HG03460 (cell line): Measurements from ENCODE around the gene MIER2.

Source experiments
- ATAC-seq: cut with Tn5 transposase; IDR thresholded peaks from one replicate; pipeline ENCODE4 v1.9.1; 2021; ENCODE audit not compliant: unreplicated experiment

The MIER2 gene

GRCh38 chr19:334296-335071, 10.1 kb downstream of the MIER2 start:
- no peak for ATAC-seq

- ATAC-seq = no peak
Observed at GRCh38 chr19:330503-330902, 14.1 kb downstream of the MIER2 start.

GRCh38 chr19:329876-330275, 14.7 kb downstream of the MIER2 start:
- ATAC-seq = no peak

- no peak for ATAC-seq
Observed at GRCh38 chr19:328025-328505, 16.5 kb downstream of the MIER2 start.

- no peak for ATAC-seq
Observed at GRCh38 chr19:327291-328024, 17.1 kb downstream of the MIER2 start.

- no peak for ATAC-seq
Observed at GRCh38 chr19:326871-327270, 17.7 kb downstream of the MIER2 start.

GRCh38 chr19:325937-326565, 18.5 kb downstream of the MIER2 start:
- no peak for ATAC-seq

GRCh38 chr19:325173-325936, 19.2 kb downstream of the MIER2 start:
- no peak for ATAC-seq

- ATAC-seq = no peak
Observed at GRCh38 chr19:324716-325115, 19.9 kb downstream of the MIER2 start.

- ATAC-seq = no peak
Observed at GRCh38 chr19:322616-323015, 22.0 kb downstream of the MIER2 start.

- no peak for ATAC-seq
Observed at GRCh38 chr19:318509-318774, 26.2 kb downstream of the MIER2 start.

- ATAC-seq = no peak
Observed at GRCh38 chr19:317710-318508, 26.7 kb downstream of the MIER2 start.

GRCh38 chr19:315811-316210, 28.8 kb downstream of the MIER2 start:
- ATAC-seq = no peak

- no peak for ATAC-seq
Observed at GRCh38 chr19:313988-314815, 30.4 kb downstream of the MIER2 start.

GRCh38 chr19:313169-313987, 31.2 kb downstream of the MIER2 start:
- ATAC-seq = no peak

GRCh38 chr19:311813-312261, 32.8 kb downstream of the MIER2 start:
- no peak for ATAC-seq

- no peak for ATAC-seq
Observed at GRCh38 chr19:310781-311496, 33.7 kb downstream of the MIER2 start.

GRCh38 chr19:310141-310651, 34.4 kb downstream of the MIER2 start:
- no peak for ATAC-seq
